PC-9 (cell line): ENCODE measurements around the gene PFDN2.

Experiments
- CTCF ChIP-seq: fragments of 200-600 bp; sonication (generic); conservative IDR thresholded peaks from 2 replicates; pipeline ENCODE4 v1.6.1; 2017; ENCODE audit warnings: mixed run types, antibody characterized with exemption, mild to moderate bottlenecking, moderate library complexity
- EZH2 ChIP-seq: fragments of 200-600 bp; sonication (generic); IDR thresholded peaks from 2 replicates; pipeline ENCODE4 v1.8.0; 2017; ENCODE audit warnings: antibody characterized with exemption, low read depth

- TF ChIP-seq CTCF (no peak), EZH2 (no peak)
These were observed 6.7 kb downstream of the PFDN2 start for GRCh38 chr1:161111117-161111516.
